ENCODE data around the gene CD1D. TPM values are rescaled to one million over a fixed set of nuclear protein-coding genes. Genes with fewer than 3 reads are reported as not detected.

Gene CD1D
- polyA plus RNA-seq, 1 of the 3 experiments (the other 2 are of a cell fraction): not detected

GRCh38 chr1:158208586-158209116 lies 28.0 kb downstream of the CD1D start:
- Histone ChIP-seq H2AFZ (ENCODE audit: low read depth) (no peak overlapping the region), H3F3A (replicated peaks; ENCODE audit: insufficient read depth) (no peaks in the 10 kb centered on the region), H3K4me1 (ENCODE audit: control insufficient read depth in 1 of 2, insufficient read depth in 2 of 2, low read depth in 1 of 2, low read length in 1 of 2) (no peaks in the 10 kb centered on the region), H3K79me2 (ENCODE audit: insufficient read depth) (no peaks in the 10 kb centered on the region), H3K4me3 (ENCODE audit: low read depth in 2 of 2, low read length in 1 of 2) (no peak overlapping the region), H3K9me2 (no peaks in the 10 kb centered on the region), H3K9ac (no peak overlapping the region), H3K9me3 (no peaks in the 10 kb centered on the region), H4K20me1 (ENCODE audit: insufficient read depth) (no peaks in the 10 kb centered on the region), H3K36me3 (replicated peaks in 1 of 2; ENCODE audit: control insufficient read depth in 1 of 2, insufficient read depth in 2 of 2, low read length in 1 of 2) (no peaks in the 10 kb centered on the region), H3K27ac (ENCODE audit: low read depth in 2 of 2, low read length in 1 of 2) (no peak overlapping the region), H3K4me2 (no peak overlapping the region), H3K27me3 (ENCODE audit: insufficient read depth) (no peaks in the 10 kb centered on the region; the same call in 1 of the 2 replicates)
- ChIA-PET POLR2A (no interaction called here), CTCF (interaction anchor here (1.0 kb wide), 1 partner anchor 790 kb away, joined by 3 read pairs; no protein-coding TSS in a partner anchor)
- no peak for DNase-seq
- 0% methylated on average over 1 of the region's 1 CpG for WGBS (ENCODE audit: low lambda C conversion rate)
- TF ChIP-seq RFX5 (IDR thresholded peaks at IDR 0.05; ENCODE audit: low read length) (no peak), POLR2AphosphoS5 (IDR thresholded peaks at IDR 0.05; ENCODE audit: low read depth, low read length) (no peak), SMC3 (IDR thresholded peaks at IDR 0.05; ENCODE audit: low read depth, low read length) (no peak), CHD2 (IDR thresholded peaks at IDR 0.05; ENCODE audit: low read length, partially characterized antibody) (no peak), EP300 (IDR thresholded peaks at IDR 0.05; ENCODE audit: borderline replicate concordance in 1 of 2, low read depth in 1 of 2, low read length in 1 of 2) (no peak), TAF1 (IDR thresholded peaks at IDR 0.05; ENCODE audit: borderline replicate concordance, low read depth, low read length) (no peak), CTCF (IDR thresholded peaks at IDR 0.05) (no peak), NRF1 (IDR thresholded peaks at IDR 0.05; ENCODE audit: low read depth, low read length) (no peak), MXI1 (IDR thresholded peaks at IDR 0.05; ENCODE audit: low read depth, low read length) (no peak), EZH2phosphoT487 (IDR thresholded peaks at IDR 0.05; ENCODE audit: borderline replicate concordance, low read depth) (no peak), PBX3 (IDR thresholded peaks at IDR 0.05) (no peak), SIN3A (IDR thresholded peaks at IDR 0.05; ENCODE audit: borderline replicate concordance, low read depth, low read length) (no peak)

- POLR2A ChIA-PET: no interaction called here
- no peaks in the 10 kb centered on the region for H3K27me3 ChIP-seq (ENCODE audit: insufficient read depth)
- no peak for DNase-seq
- H3K4me3 ChIP-seq (ENCODE audit: low read depth in 2 of 2, low read length in 1 of 2): no peak overlapping the region
- H3F3A ChIP-seq (replicated peaks; ENCODE audit: insufficient read depth): no peaks in the 10 kb centered on the region
- H3K27ac ChIP-seq (ENCODE audit: low read depth in 2 of 2, low read length in 1 of 2): no peak overlapping the region
- CTCF ChIA-PET: interaction anchor here (2.1 kb wide), 1 partner anchor 8 kb away, joined by 18 read pairs; no protein-coding TSS in a partner anchor
- H3K9me3 ChIP-seq: no peaks in the 10 kb centered on the region
- no peaks in the 10 kb centered on the region for H3K36me3 ChIP-seq (replicated peaks in 1 of 2; ENCODE audit: control insufficient read depth in 1 of 2, insufficient read depth in 2 of 2, low read length in 1 of 2)
- WGBS (ENCODE audit: low lambda C conversion rate): 0% methylated on average over 1 of the region's 10 CpGs
- no peak overlapping the region for H3K9ac ChIP-seq
- no peaks in the 10 kb centered on the region for H3K9me2 ChIP-seq
- H4K20me1 ChIP-seq (ENCODE audit: insufficient read depth): no peaks in the 10 kb centered on the region
- H3K79me2 ChIP-seq (ENCODE audit: insufficient read depth): no peaks in the 10 kb centered on the region
- H2AFZ ChIP-seq (ENCODE audit: low read depth): no peak overlapping the region
- no peak overlapping the region for H3K4me2 ChIP-seq
- no peaks in the 10 kb centered on the region for H3K4me1 ChIP-seq (ENCODE audit: control insufficient read depth in 1 of 2, insufficient read depth in 2 of 2, low read depth in 1 of 2, low read length in 1 of 2)
- TF ChIP-seq RFX5 (IDR thresholded peaks at IDR 0.05; ENCODE audit: low read length): no peak
- no peak for TF ChIP-seq CTCF (IDR thresholded peaks at IDR 0.05)
- no peak for TF ChIP-seq USF1 (IDR thresholded peaks at IDR 0.05; ENCODE audit: borderline replicate concordance, low read depth)
- TF ChIP-seq RXRA (IDR thresholded peaks at IDR 0.05; ENCODE audit: borderline replicate concordance, low read depth): no peak
- TF ChIP-seq TEAD4 (IDR thresholded peaks at IDR 0.05; ENCODE audit: borderline replicate concordance, insufficient read depth): no peak
- TF ChIP-seq JUND (IDR thresholded peaks at IDR 0.05): no peak
- no peak for TF ChIP-seq REST (IDR thresholded peaks at IDR 0.05; ENCODE audit: low read depth, low read length)
Measured at GRCh38 chr1:158212320-158212719, 31.6 kb downstream of the CD1D start.

Data from SK-N-SH (cell line).